Stimulated activated CD4-positive, alpha-beta T cell treated with anti-CD3 and anti-CD28 coated beads, TNF-alpha, amount 100 ng/mL, for 48 hours (primary cell): ENCODE measurements around the gene FMN1.
"Not testable (repeated sequence)": the region's sequence is repeated elsewhere in the genome, so short reads cannot be mapped to it uniquely, and the experiment has no call there.

Experiments
- DNase-seq, 3 donors: peaks; one replicate each; pipeline ENCODE4 v3.0.0-alpha.2; 2020; ENCODE audit warnings: low read depth in 3 of 3

The FMN1 gene

GRCh38 chr15:32972686-32973085, 221.8 kb downstream of the FMN1 start:
- DNase-seq: no peak

GRCh38 chr15:32970847-32971246, 223.7 kb downstream of the FMN1 start:
- DNase-seq: no peak

GRCh38 chr15:32967521-32967920, 227.0 kb downstream of the FMN1 start:
- no peak for DNase-seq

GRCh38 chr15:32966512-32966911, 228.0 kb downstream of the FMN1 start:
- no peak for DNase-seq

- DNase-seq: no peak
Measured at GRCh38 chr15:32965897-32966296, 228.6 kb downstream of the FMN1 start.

- no peak for DNase-seq
Measured at GRCh38 chr15:32959077-32959476, 235.4 kb downstream of the FMN1 start.

- no peak for DNase-seq
Measured at GRCh38 chr15:32957219-32957618, 237.3 kb downstream of the FMN1 start.

GRCh38 chr15:32956711-32957110, 237.8 kb downstream of the FMN1 start:
- no peak for DNase-seq

- no peak for DNase-seq
Measured at GRCh38 chr15:32956006-32956405, 238.5 kb downstream of the FMN1 start.

GRCh38 chr15:32953533-32953910, 241.0 kb downstream of the FMN1 start:
- DNase-seq: no peak

- DNase-seq: no peak
Measured at GRCh38 chr15:32952901-32953532, 241.5 kb downstream of the FMN1 start.

GRCh38 chr15:32951736-32952464, 242.6 kb downstream of the FMN1 start:
- no peak for DNase-seq

GRCh38 chr15:32950051-32950450, 244.5 kb downstream of the FMN1 start:
- DNase-seq: not testable (repeated sequence)

- no peak for DNase-seq
Measured at GRCh38 chr15:32946210-32946609, 248.3 kb downstream of the FMN1 start.

GRCh38 chr15:32944431-32944830, 250.1 kb downstream of the FMN1 start:
- DNase-seq: no peak

GRCh38 chr15:32943711-32944110, 250.8 kb downstream of the FMN1 start:
- DNase-seq: no peak

- DNase-seq: no peak
Measured at GRCh38 chr15:32942401-32942841, 252.1 kb downstream of the FMN1 start.

GRCh38 chr15:32941823-32942222, 252.7 kb downstream of the FMN1 start:
- no peak for DNase-seq

- DNase-seq: no peak
Measured at GRCh38 chr15:32936976-32937375, 257.5 kb downstream of the FMN1 start.

- DNase-seq: no peak
Measured at GRCh38 chr15:32936283-32936918, 258.1 kb downstream of the FMN1 start.

- no peak for DNase-seq
Measured at GRCh38 chr15:32935139-32935538, 259.4 kb downstream of the FMN1 start.

GRCh38 chr15:32933236-32933635, 261.3 kb downstream of the FMN1 start:
- no peak for DNase-seq

- no peak for DNase-seq
Measured at GRCh38 chr15:32928876-32929275, 265.6 kb downstream of the FMN1 start.
